Neural progenitor cell (in vitro differentiated cells): Measurements from ENCODE around the gene OBI1. TPM values are rescaled to one million over a fixed set of nuclear protein-coding genes. Genes with fewer than 3 reads are reported as not detected.

Experiments used
- DNase-seq: peaks from one replicate; pipeline ENCODE4 v3.0.0-alpha.2; 2016; ENCODE audit warnings: low spot score
- H2AFZ ChIP-seq: fragments of 200-600 bp; sonication (generic); replicated peaks from 2 replicates; pipeline ENCODE4 v1.6.1; 2016; ENCODE audit warnings: antibody characterized with exemption
- H3F3A ChIP-seq: fragments of 200-600 bp; sonication (generic); 2 replicates; pipeline ENCODE4 v1.6.1; 2016; ENCODE audit warnings: antibody characterized with exemption, low read depth
- H3K27ac ChIP-seq: fragments of 200-600 bp; sonication (generic); 2 replicates; pipeline ENCODE4 v1.5.1; 2016; ENCODE audit warnings: mild to moderate bottlenecking
- H3K27me3 ChIP-seq: fragments of 200-600 bp; sonication (generic); 2 replicates; pipeline ENCODE4 v1.6.1; 2016; ENCODE audit warnings: mild to moderate bottlenecking, moderate library complexity
- H3K36me3 ChIP-seq: fragments of 200-600 bp; sonication (generic); 2 replicates; pipeline ENCODE4 v1.5.1; 2016
- H3K4me1 ChIP-seq: fragments of 200-600 bp; sonication (generic); 2 replicates; pipeline ENCODE4 v1.6.1; 2016; ENCODE audit warnings: mixed run types
- H3K4me2 ChIP-seq: fragments of 200-600 bp; sonication (generic); 2 replicates; pipeline ENCODE4 v1.6.1; 2016
- H3K4me3 ChIP-seq: fragments of 200-600 bp; sonication (generic); 2 replicates; pipeline ENCODE4 v1.5.1; 2016
- H3K79me2 ChIP-seq: fragments of 200-600 bp; sonication (generic); 2 replicates; pipeline ENCODE4 v1.6.1; 2016; ENCODE audit warnings: low read depth
- H3K9ac ChIP-seq: fragments of 200-600 bp; sonication (generic); 2 replicates; pipeline ENCODE4 v1.6.1; 2016
- H3K9me3 ChIP-seq: fragments of 200-600 bp; sonication (generic); 2 replicates; pipeline ENCODE4 v1.5.1; 2016; ENCODE audit warnings: low read depth
- H4K20me1 ChIP-seq: fragments of 200-600 bp; sonication (generic); 2 replicates; pipeline ENCODE4 v1.6.1; 2016; ENCODE audit warnings: low read depth
- H3K27ac Mint-ChIP-seq: 3 replicates; pipeline ENCODE4 v1.8.0; 2021; ENCODE audit warnings: mixed read lengths
- H3K27me3 Mint-ChIP-seq: 2 replicates; pipeline ENCODE4 v1.8.0; 2022; ENCODE audit warnings: low read depth, mild to moderate bottlenecking, inconsistent platforms, moderate library complexity, mixed read lengths; ENCODE audit not compliant: insufficient read depth
- H3K36me3 Mint-ChIP-seq: 3 replicates; pipeline ENCODE4 v1.8.0; 2021; ENCODE audit warnings: mixed read lengths
- H3K4me1 Mint-ChIP-seq: 3 replicates; pipeline ENCODE4 v1.8.0; 2021; ENCODE audit warnings: mixed read lengths
- H3K4me3 Mint-ChIP-seq: 3 replicates; pipeline ENCODE4 v1.8.0; 2021; ENCODE audit warnings: mild to moderate bottlenecking, moderate library complexity, mixed read lengths
- H3K9me3 Mint-ChIP-seq: 3 replicates; pipeline ENCODE4 v1.8.0; 2020; ENCODE audit warnings: mixed read lengths
- CTCF ChIP-seq: fragments of 200-600 bp; sonication (generic); IDR thresholded peaks from 2 replicates; pipeline ENCODE4 v1.5.1; 2017; ENCODE audit warnings: antibody characterized with exemption, mild to moderate bottlenecking
- EZH2 ChIP-seq: fragments of 200-600 bp; sonication (generic); IDR thresholded peaks from 2 replicates; pipeline ENCODE4 v1.6.1; 2017; ENCODE audit warnings: antibody characterized with exemption, mild to moderate bottlenecking, moderate library complexity
- EZH2phosphoT487 ChIP-seq: fragments of 200-600 bp; sonication (generic); IDR thresholded peaks from 2 replicates; pipeline ENCODE4 v1.6.1; 2017; ENCODE audit warnings: antibody characterized with exemption
- total RNA-seq: library from RNA; depleted of rRNA; stranded (reverse); fragments of >200 nt; gene quantifications from 2 replicates; pipeline ENCODE4 v1.2.3, GENCODE V29; 2015; ENCODE audit warnings: low replicate concordance

Gene OBI1
- total RNA-seq, 1 donor from 2014 or later = 36.9 TPM

DNA sequence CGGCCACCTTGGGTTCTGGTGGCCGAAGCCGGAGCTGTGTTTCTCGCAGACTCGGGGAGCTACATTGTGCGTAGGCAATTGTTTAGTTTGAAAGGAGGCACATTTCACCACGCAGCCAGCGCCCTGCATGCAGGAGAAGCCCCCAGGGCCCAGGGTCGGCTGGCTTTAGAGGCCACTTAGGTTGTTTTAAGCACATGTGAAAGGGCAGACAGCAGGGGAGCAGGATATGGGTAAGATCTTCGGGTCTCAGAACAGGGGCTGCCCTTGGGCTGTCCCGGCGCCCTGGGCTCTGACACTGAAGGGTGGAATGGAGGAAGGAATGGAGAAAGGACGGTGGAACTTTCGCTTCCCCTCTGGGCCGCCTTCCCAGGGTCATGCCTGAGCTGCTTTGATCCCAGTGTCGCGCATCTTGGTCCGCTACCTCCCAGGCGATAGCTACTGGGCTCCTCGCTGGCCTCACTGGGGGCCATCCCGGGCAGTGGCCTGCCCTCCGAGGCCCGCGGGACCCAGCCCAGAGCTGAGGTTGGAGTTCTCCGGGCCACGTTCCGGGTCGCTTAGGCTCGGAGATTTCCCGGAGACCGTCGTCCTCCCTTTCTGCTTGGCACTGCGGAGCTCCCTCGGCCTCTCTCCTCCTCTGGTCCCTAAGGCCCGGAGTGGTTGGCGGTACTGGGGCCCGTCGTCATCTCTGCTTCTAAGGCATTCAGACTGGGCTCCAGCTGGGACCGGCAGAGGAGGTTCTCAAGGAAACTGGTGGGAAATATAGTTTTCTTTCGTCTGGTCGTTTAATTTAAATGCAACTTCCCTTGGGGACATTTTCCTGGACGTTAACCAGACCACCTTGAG is 51.3 kb downstream of the OBI1 start:
- TF ChIP-seq CTCF (no peak), EZH2 (peak; percentile 86), EZH2phosphoT487 (peak; percentile 59)
- Histone ChIP-seq H3K27ac (no peak overlapping the region), H3K9me3 (no peaks in the 10 kb centered on the region), H3K27me3 (peaks cover 100% of the 10 kb centered on the region), H3F3A (peaks cover 6% of the 10 kb centered on the region), H3K36me3 (no peaks in the 10 kb centered on the region), H3K79me2 (no peaks in the 10 kb centered on the region), H3K4me2 (peak overlapping the region; percentile 65), H4K20me1 (peaks cover 82% of the 10 kb centered on the region), H3K4me1 (peaks cover 24% of the 10 kb centered on the region), H2AFZ (no peak overlapping the region), H3K9ac (no peak overlapping the region), H3K4me3 (peak overlapping the region; percentile 8)
- Mint-ChIP-seq H3K27me3 (peaks cover 89% of the 10 kb centered on the region), H3K27ac (no peak overlapping the region), H3K36me3 (peaks cover 1% of the 10 kb centered on the region), H3K4me1 (peaks cover 29% of the 10 kb centered on the region), H3K4me3 (peak overlapping the region; percentile 87), H3K9me3 (peaks cover 5% of the 10 kb centered on the region)
- peak; percentile 62 for DNase-seq

- Histone ChIP-seq H4K20me1 (peaks cover 86% of the 10 kb centered on the region), H3K27me3 (peaks cover 98% of the 10 kb centered on the region), H3K4me3 (peak overlapping the region; percentile 8), H3K9ac (no peak overlapping the region), H3K4me2 (peak overlapping the region; percentile 65), H3F3A (peaks cover 11% of the 10 kb centered on the region), H3K36me3 (no peaks in the 10 kb centered on the region), H3K79me2 (no peaks in the 10 kb centered on the region), H3K27ac (no peak overlapping the region), H3K9me3 (no peaks in the 10 kb centered on the region), H2AFZ (no peak overlapping the region), H3K4me1 (peaks cover 28% of the 10 kb centered on the region)
- peak; percentile 29 for DNase-seq
- Mint-ChIP-seq H3K4me1 (peaks cover 34% of the 10 kb centered on the region), H3K27me3 (peaks cover 88% of the 10 kb centered on the region), H3K36me3 (peaks cover 1% of the 10 kb centered on the region), H3K27ac (no peak overlapping the region), H3K4me3 (peak overlapping the region; percentile 27), H3K9me3 (peaks cover 9% of the 10 kb centered on the region)
- no peak for TF ChIP-seq CTCF
- peak; percentile 94 for TF ChIP-seq EZH2
- TF ChIP-seq EZH2phosphoT487 = peak; percentile 76
Observed at GRCh38 chr13:78606471-78607408, 52.2 kb downstream of the OBI1 start.

GRCh38 chr13:78604782-78605611 is 54.0 kb downstream of the OBI1 start:
- Mint-ChIP-seq H3K27me3 (peaks cover 90% of the 10 kb centered on the region), H3K4me1 (peaks cover 35% of the 10 kb centered on the region), H3K36me3 (no peaks in the 10 kb centered on the region), H3K4me3 (no peak overlapping the region), H3K27ac (no peak overlapping the region), H3K9me3 (peaks cover 7% of the 10 kb centered on the region)
- Histone ChIP-seq H2AFZ (no peak overlapping the region), H3K79me2 (no peaks in the 10 kb centered on the region), H4K20me1 (peaks cover 89% of the 10 kb centered on the region), H3K27me3 (peaks cover 98% of the 10 kb centered on the region), H3K4me2 (no peak overlapping the region), H3K4me1 (peaks cover 28% of the 10 kb centered on the region), H3K36me3 (no peaks in the 10 kb centered on the region), H3K9ac (no peak overlapping the region), H3K4me3 (no peak overlapping the region), H3K27ac (no peak overlapping the region), H3F3A (peaks cover 17% of the 10 kb centered on the region), H3K9me3 (no peaks in the 10 kb centered on the region)
- DNase-seq = peak; percentile 67
- TF ChIP-seq EZH2phosphoT487 (peak; percentile 44), EZH2 (peak; percentile 82), CTCF (no peak)
